Neural cell (in vitro differentiated cells): ENCODE results near the gene CD101. TPM values are rescaled to one million over a fixed set of nuclear protein-coding genes. Genes with fewer than 3 reads are reported as not detected.
A peak's percentile ranks its signal among the peaks of the same experiment; 100 is the strongest.

Source experiments
- H2AFZ ChIP-seq: fragments of 200-600, 300-800 bp; sonication (generic), shearing (Covaris generic); 2 replicates; pipeline ENCODE4 v1.6.0; 2014; ENCODE audit warnings: low read depth, mild to moderate bottlenecking, antibody characterized with exemption, low read length, moderate library complexity
- H3F3A ChIP-seq: fragments of 200-600 bp; shearing (Covaris generic); 2 replicates; pipeline ENCODE4 v1.6.1; 2016; ENCODE audit warnings: mild to moderate bottlenecking, moderate library complexity, mixed read lengths, antibody characterized with exemption, low read length; ENCODE audit not compliant: insufficient read depth, poor library complexity, severe bottlenecking
- H3K27ac ChIP-seq: fragments of 200-600, 300-800 bp; sonication (generic), shearing (Covaris generic); 2 replicates; pipeline ENCODE4 v1.5.1; 2014; ENCODE audit warnings: mild to moderate bottlenecking, low read length, moderate library complexity
- H3K27me3 ChIP-seq: fragments of 300-800, 200-600 bp; sonication (generic), shearing (Covaris generic); 2 replicates; pipeline ENCODE4 v1.6.0; 2014; ENCODE audit warnings: mild to moderate bottlenecking, low read depth, low read length, moderate library complexity; ENCODE audit not compliant: insufficient read depth
- H3K36me3 ChIP-seq: fragments of 300-800, 200-600 bp; sonication (generic), shearing (Covaris generic); 2 replicates; pipeline ENCODE4 v1.5.1; 2014; ENCODE audit warnings: mild to moderate bottlenecking, antibody characterized with exemption, low read length, moderate library complexity; ENCODE audit not compliant: insufficient read depth
- H3K4me2 ChIP-seq: fragments of 300-800, 200-600 bp; sonication (generic), shearing (Covaris generic); 2 replicates; pipeline ENCODE4 v1.6.0; 2014; ENCODE audit warnings: mild to moderate bottlenecking, low read length
- H3K4me3 ChIP-seq: fragments of 300-800, 200-600 bp; sonication (generic), shearing (Covaris generic); 2 replicates; pipeline ENCODE4 v1.5.1; 2014; ENCODE audit warnings: mild to moderate bottlenecking, low read length, moderate library complexity
- H3K79me2 ChIP-seq: fragments of 200-600 bp; shearing (Covaris generic); replicated peaks from 2 replicates; pipeline ENCODE4 v1.6.0; 2014; ENCODE audit warnings: mild to moderate bottlenecking, low read length, moderate library complexity; ENCODE audit not compliant: insufficient read depth
- H3K9ac ChIP-seq: fragments of 300-800, 200-600 bp; sonication (generic), shearing (Covaris generic); 2 replicates; pipeline ENCODE4 v1.6.1; 2016; ENCODE audit warnings: mild to moderate bottlenecking, low read length, mixed read lengths
- H3K9me2 ChIP-seq: fragments of 200-600 bp; shearing (Covaris generic); 2 replicates; pipeline ENCODE4 v1.6.1; 2016; ENCODE audit warnings: mild to moderate bottlenecking, low read length, mixed read lengths; ENCODE audit not compliant: insufficient read depth
- H3K9me3 ChIP-seq: fragments of 200-600, 300-800 bp; sonication (generic), shearing (Covaris generic); 2 replicates; pipeline ENCODE4 v1.6.1; 2016; ENCODE audit warnings: mild to moderate bottlenecking, mixed run types, low read length, moderate library complexity, mixed read lengths
- H4K20me1 ChIP-seq: fragments of 200-600 bp; shearing (Covaris generic); 2 replicates; pipeline ENCODE4 v1.6.1; 2016; ENCODE audit warnings: mild to moderate bottlenecking, mixed run types; ENCODE audit not compliant: insufficient read depth
- CTCF ChIP-seq: fragments of 450-650 bp; IDR thresholded peaks from 2 replicates; pipeline ENCODE4 v1.5.1; 2014; ENCODE audit warnings: antibody characterized with exemption, mild to moderate bottlenecking, moderate library complexity; ENCODE audit not compliant: poor library complexity, severe bottlenecking
- EP300 ChIP-seq: fragments of 450-650 bp; conservative IDR thresholded peaks from 2 replicates; pipeline ENCODE4 v1.6.1; 2014; ENCODE audit warnings: antibody characterized with exemption, mild to moderate bottlenecking, moderate library complexity; ENCODE audit not compliant: poor library complexity, severe bottlenecking
- EZH2 ChIP-seq: fragments of 200-600, 300-800 bp; shearing (Covaris generic), sonication (generic); IDR thresholded peaks from 2 replicates; pipeline ENCODE4 v1.6.1; 2014; ENCODE audit warnings: antibody characterized with exemption, low read length, borderline replicate concordance, mild to moderate bottlenecking; ENCODE audit not compliant: insufficient read depth, poor library complexity, severe bottlenecking
- MXI1 ChIP-seq: fragments of 450-650 bp; conservative IDR thresholded peaks from 2 replicates; pipeline ENCODE4 v1.6.1; 2014; ENCODE audit warnings: antibody characterized with exemption, mild to moderate bottlenecking; ENCODE audit not compliant: poor library complexity, severe bottlenecking
- POLR2AphosphoS5 ChIP-seq: IDR thresholded peaks from 2 replicates; pipeline ENCODE4 v1.6.1; 2012
- RAD21 ChIP-seq: fragments of 450-650 bp; conservative IDR thresholded peaks from 2 replicates; pipeline ENCODE4 v1.6.1; 2014; ENCODE audit warnings: antibody characterized with exemption, mild to moderate bottlenecking, moderate library complexity
- REST ChIP-seq: IDR thresholded peaks from 2 replicates; pipeline ENCODE4 v1.6.1; 2012; ENCODE audit warnings: borderline replicate concordance
- SMC3 ChIP-seq: fragments of 450-650 bp; conservative IDR thresholded peaks from 2 replicates; pipeline ENCODE4 v1.6.1; 2014; ENCODE audit warnings: antibody characterized with exemption, mild to moderate bottlenecking, moderate library complexity; ENCODE audit not compliant: poor library complexity
- TAF1 ChIP-seq: IDR thresholded peaks from 2 replicates; pipeline ENCODE4 v1.6.1; 2012; ENCODE audit warnings: low read depth
- polyA plus RNA-seq: library from polyadenylated mRNA; depleted of rRNA; stranded (reverse); fragments of >200 nt; gene quantifications from 2 replicates; pipeline ENCODE4 v1.2.3, GENCODE V29; 2014

CD101 gene
- polyA plus RNA-seq, 1 donor from 2014 or later, result 1.4 TPM

- H3K9me2 ChIP-seq, result no peaks in the 10 kb centered on the region
- H3K4me2 ChIP-seq, result peak overlapping the region; percentile 68
- peak overlapping the region; percentile 24 for H3K9ac ChIP-seq
- no peak overlapping the region for H3K27ac ChIP-seq
- H3K36me3 ChIP-seq, result no peaks in the 10 kb centered on the region
- H3K79me2 ChIP-seq, result no peaks in the 10 kb centered on the region
- no peak for TF ChIP-seq CTCF
- TF ChIP-seq EP300, result no peak
- no peak for TF ChIP-seq EZH2
- no peak for TF ChIP-seq TAF1
- TF ChIP-seq MXI1, result no peak
- no peak for TF ChIP-seq POLR2AphosphoS5
- TF ChIP-seq SMC3, result no peak
- no peak for TF ChIP-seq REST
- TF ChIP-seq RAD21, result no peak
- H4K20me1 ChIP-seq, result no peaks in the 10 kb centered on the region
- no peaks in the 10 kb centered on the region for H3K27me3 ChIP-seq
- no peaks in the 10 kb centered on the region for H3K9me3 ChIP-seq
- H3K4me3 ChIP-seq, result peak overlapping the region; percentile 78
- H3F3A ChIP-seq, result peaks cover 5% of the 10 kb centered on the region
- H2AFZ ChIP-seq, result peak overlapping the region; percentile 80
Measured at GRCh38 chr1:117060441-117061317, 59.1 kb downstream of the CD101 start.

- Histone ChIP-seq H3K27me3 (no peaks in the 10 kb centered on the region), H3K27ac (no peak overlapping the region), H3K4me2 (no peak overlapping the region), H3K9me2 (no peaks in the 10 kb centered on the region), H3F3A (peaks cover 5% of the 10 kb centered on the region), H3K9ac (no peak overlapping the region), H4K20me1 (no peaks in the 10 kb centered on the region), H3K4me3 (no peak overlapping the region), H3K9me3 (no peaks in the 10 kb centered on the region), H2AFZ (no peak overlapping the region), H3K36me3 (no peaks in the 10 kb centered on the region), H3K79me2 (no peaks in the 10 kb centered on the region)
- TF ChIP-seq SMC3 (no peak), RAD21 (no peak)
Measured at GRCh38 chr1:117061986-117062415, 60.4 kb downstream of the CD101 start.
